HepG2 (cell line): Measurements from ENCODE around the gene BTRC. TPM values are rescaled to one million over a fixed set of nuclear protein-coding genes. Genes with fewer than 3 reads are reported as not detected.
A peak's percentile ranks its signal among the peaks of the same experiment; 100 is the strongest.
"Not testable (repeated sequence)": the region's sequence is repeated elsewhere in the genome, so short reads cannot be mapped to it uniquely, and the experiment has no call there.

Experiments
- ATAC-seq: fragments of 200-7000 bp; cut with Tn5 transposase; 3 replicates; pipeline ENCODE4 v1.9.1; 2020; ENCODE audit warnings: mild to moderate bottlenecking, moderate library complexity
- BruUV-seq: library from RNA; stranded (reverse); fragments of 400-500 nt; replicated peaks from 2 replicates; lab custom pipeline; 2021; lab: Mats Ljungman, UMichigan
- CTCF ChIA-PET: fragments of 300-600 bp; formaldehyde crosslinking; extraction: SDS; loops from one replicate; lab custom pipeline; 2021; ENCODE audit warnings: low total read pairs, inconsistent platforms, low intra/inter-chr PET ratio; lab: Yijun Ruan, JAX
- POLR2A ChIA-PET: fragments of 350-600 bp; sonication (Branson Sonifier 250); formaldehyde crosslinking; loops from one replicate; lab custom pipeline; 2020; ENCODE audit warnings: antibody characterized with exemption, inconsistent platforms; lab: Yijun Ruan, JAX
- DNase-seq: peaks from one replicate; pipeline ENCODE4 v3.0.0-alpha.2; 2015; ENCODE audit warnings: low spot score
- FAIRE-seq: peaks from 3 replicates; lab custom pipeline; 2011; peaks lifted over from hg19 to GRCh38; lab: Jason Lieb, UNC
- H2AFZ ChIP-seq: one replicate; pipeline ENCODE4 v1.6.1; 2011; ENCODE audit warnings: low read length, inconsistent platforms
- H3K27ac ChIP-seq: fragments of 300-600 bp; 3 replicates; pipeline ENCODE4 v1.8.0; 2011; ENCODE audit warnings: mixed run types, mild to moderate bottlenecking, mixed read lengths, low read length, inconsistent platforms; ENCODE audit not compliant: insufficient read depth; ENCODE audit errors: extremely low read length
- H3K27me3 ChIP-seq, 2 experiments: fragments of 200-600 bp in 1 of 2; 2 replicates in 1 of 2; 3 replicates in 1 of 2; pipeline versions ENCODE4 v1.6.0 to v1.8.0; 2011; ENCODE audit warnings: low read length in 2 of 2, mild to moderate bottlenecking in 2 of 2, moderate library complexity in 2 of 2, inconsistent platforms in 1 of 2; ENCODE audit not compliant: insufficient read depth in 2 of 2, control insufficient read depth in 1 of 2
- H3K36me3 ChIP-seq, 2 experiments: fragments of 200-600 bp in 1 of 2; replicated peaks in 1 of 2; 2 replicates in 1 of 2; 3 replicates in 1 of 2; pipeline versions ENCODE4 v1.5.1 to v1.8.0; 2011; ENCODE audit warnings: low read length in 2 of 2, inconsistent platforms in 1 of 2; ENCODE audit not compliant: insufficient read depth in 2 of 2, control insufficient read depth in 1 of 2
- H3K4me1 ChIP-seq: 2 replicates; pipeline ENCODE4 v1.5.1; 2012; ENCODE audit warnings: low read length, inconsistent platforms; ENCODE audit not compliant: insufficient read depth
- H3K4me2 ChIP-seq: 2 replicates; pipeline ENCODE4 v1.6.0; 2011; ENCODE audit warnings: low read depth, low read length, inconsistent platforms
- H3K4me3 ChIP-seq, 3 experiments: fragments of 200-600 bp in 1 of 3; sonication (generic), shearing (Covaris generic) in 1 of 3; replicated peaks in 1 of 3; 2 replicates each; pipeline ENCODE4 v1.5.1; 2011 to 2016; ENCODE audit warnings: low read length in 3 of 3, inconsistent platforms in 2 of 3, low read depth in 2 of 3, mild to moderate bottlenecking in 2 of 3, control low read depth in 1 of 3, mixed read lengths in 1 of 3; ENCODE audit not compliant: insufficient read depth in 1 of 3
- H3K79me2 ChIP-seq: one replicate; pipeline ENCODE4 v1.6.1; 2011; ENCODE audit warnings: low read length, inconsistent platforms; ENCODE audit not compliant: insufficient read depth
- H3K9ac ChIP-seq: 2 replicates; pipeline ENCODE4 v1.6.0; 2011; ENCODE audit warnings: mild to moderate bottlenecking, low read depth, low read length, inconsistent platforms; ENCODE audit not compliant: insufficient read depth
- H3K9me3 ChIP-seq: 2 replicates; pipeline ENCODE4 v1.5.1; 2012; ENCODE audit warnings: mild to moderate bottlenecking, low read length
- H4K20me1 ChIP-seq: 2 replicates; pipeline ENCODE4 v1.6.0; 2011; ENCODE audit warnings: inconsistent platforms, mild to moderate bottlenecking, low read length, moderate library complexity; ENCODE audit not compliant: insufficient read depth
- ATF7 ChIP-seq, 2 experiments: fragments of 450-650 bp in 1 of 2; sonication (generic) in 1 of 2; formaldehyde crosslinking in 1 of 2; IDR thresholded peaks; 2 replicates each; pipeline versions ENCODE4 v1.4.0 to v1.6.1; 2016 to 2020; ENCODE audit warnings: antibody characterized with exemption in 1 of 2, mild to moderate bottlenecking in 1 of 2, missing genetic modification reagents in 1 of 2
- CREB1 ChIP-seq, 2 experiments: fragments of 450-650 bp in 1 of 2; IDR thresholded peaks; 2 replicates each; pipeline ENCODE4 v1.6.1; 2016 to 2017; ENCODE audit warnings: control low read depth in 1 of 2, mild to moderate bottlenecking in 1 of 2, missing compliant biosample characterization in 1 of 2, missing genetic modification characterization in 1 of 2
- DNMT1 ChIP-seq: sonication (generic); formaldehyde crosslinking; IDR thresholded peaks from 2 replicates; pipeline ENCODE4 v1.5.1; 2020; ENCODE audit warnings: mild to moderate bottlenecking, missing genetic modification reagents
- WGBS: methylation state at CpG from one replicate; pipeline ENCODE4 v1.1.6; 2017; ENCODE audit warnings: low lambda C conversion rate; 5-methylcytosine and 5-hydroxymethylcytosine counted together
- in situ Hi-C: cut with HindIII; loops from 2 replicates; pipeline ENCODE4 v1.10.0; 2017; ENCODE audit warnings: low pct_unique_long_range_greater_than_20kb; ENCODE audit not compliant: extremely low pct_ligation_motif_present
- intact Hi-C: fragments of 100-400 bp; cut with micrococcal nuclease; formaldehyde crosslinking; loops from one replicate; pipeline ENCODE4 v1.10.0; 2022; ENCODE audit not compliant: unreplicated experiment
- polyA plus RNA-seq, 8 experiments: library from polyadenylated mRNA; depleted of rRNA in 3 of 8; stranded (reverse) in 7 of 8; unstranded in 1 of 8; fragments of >200 nt; fragmentation: Illumina TruSeq in 4 of 8; extraction: Trizol in 4 of 8; gene quantifications; 2 replicates each; pipeline versions ENCODE4 v1.2.1 to v1.2.3, GENCODE V29; 2011 to 2016; ENCODE audit warnings: low read depth in 4 of 8, missing spikeins in 1 of 8, mixed read lengths in 1 of 8; ENCODE audit not compliant: insufficient read depth in 1 of 8
- total RNA-seq, 5 experiments: library from RNA; depleted of rRNA; stranded (reverse); fragments of >200 nt; fragmentation: Illumina TruSeq; extraction: Trizol; gene quantifications; 2 replicates each; pipeline ENCODE4 v1.2.3, GENCODE V29; 2016; ENCODE audit warnings: low read depth in 1 of 5

BTRC gene
- total and polyA plus RNA-seq, 2 of the 13 experiments (the other 11 are each of a cell fraction or from before 2014, with no cell fraction given): 12.0 to 14.4 TPM

- WGBS: 15% methylated on average over 2 of the region's 2 CpGs
- ATAC-seq (peak; percentile 41), FAIRE-seq (no peak)
Observed at GRCh38 chr10:101331956-101332355, 22.0 kb upstream of the BTRC start.

GRCh38 chr10:101334259-101334658, 19.7 kb upstream of the BTRC start:
- H3K9me3 ChIP-seq; H3K4me2 ChIP-seq; H3K79me2 ChIP-seq; intact Hi-C loops; ATAC-seq; H4K20me1 ChIP-seq; H2AFZ ChIP-seq; FAIRE-seq; H3K27ac ChIP-seq; DNase-seq; H3K27me3 ChIP-seq; CTCF ChIA-PET; in situ Hi-C loops; H3K36me3 ChIP-seq; H3K9ac ChIP-seq; H3K4me3 ChIP-seq; POLR2A ChIA-PET; BruUV-seq; TF ChIP-seq CREB1, ATF7 (CRISPR knock-in tag; IDR thresholded peaks at IDR 0.05): not testable (repeated sequence)
- TF ChIP-seq CREB1 (IDR thresholded peaks at IDR 0.05) (peak; percentile 83), ATF7 (IDR thresholded peaks at IDR 0.05) (peak; percentile 86)
- 55% methylated on average over 5 of the region's 5 CpGs for WGBS
- peaks cover 32% of the 10 kb centered on the region for H3K4me1 ChIP-seq

More at GRCh38 chr10:101331956-101332355, 22.0 kb upstream of the BTRC start:
- Histone ChIP-seq H3K27me3 (no peaks in the 10 kb centered on the region), H2AFZ (no peak overlapping the region), H3K79me2 (no peaks in the 10 kb centered on the region), H3K27ac (no peak overlapping the region), H4K20me1 (no peaks in the 10 kb centered on the region), H3K4me2 (peak overlapping the region; percentile 30; the same call in 1 of the 2 replicates), H3K9ac (no peak overlapping the region), H3K9me3 (no peaks in the 10 kb centered on the region; the same call in 1 of the 2 replicates), H3K4me1 (peaks cover 32% of the 10 kb centered on the region), H3K36me3 (no peaks in the 10 kb centered on the region), H3K4me3 (no peak overlapping the region)
- intact Hi-C loops: no loop called here
- in situ Hi-C loops: no loop called here
- no peak for TF ChIP-seq DNMT1
- DNase-seq: no peak
- ChIA-PET POLR2A (no interaction called here), CTCF (no interaction called here)
- BruUV-seq: no TSS peak
